Measurements from ENCODE around the gene PLIN5. TPM values are rescaled to one million over a fixed set of nuclear protein-coding genes. Genes with fewer than 3 reads are reported as not detected.

Gene PLIN5
- total and polyA plus RNA-seq, 2 of the 8 experiments (the other 6 are each of a cell fraction or from before 2014, with no cell fraction given): 2.0 to 2.5 TPM

DNA sequence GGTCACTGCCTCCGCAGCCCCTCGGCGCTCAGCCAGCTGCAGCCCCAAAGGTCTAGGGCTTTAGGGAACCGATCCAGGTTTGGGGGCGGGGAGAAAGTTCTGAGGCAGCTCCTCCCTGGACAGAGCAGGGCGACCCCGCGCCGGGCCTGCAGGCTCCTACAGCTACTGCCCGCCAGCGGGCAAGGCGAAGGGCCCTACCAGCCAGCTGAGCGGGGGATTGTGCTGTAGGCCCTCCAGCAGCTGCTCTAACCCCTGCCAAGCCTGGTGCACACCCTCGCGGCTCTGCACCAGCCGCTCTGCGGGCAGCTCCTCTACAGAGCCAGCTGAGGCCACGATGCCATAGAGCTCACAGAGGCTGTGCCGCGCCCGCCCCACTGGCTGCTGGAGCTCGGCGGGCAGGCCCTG, 30.7 kb downstream of the PLIN5 start:
- no peaks in the 10 kb centered on the region for H3K9me3 ChIP-seq (ENCODE audit: insufficient read depth in 2 of 2, low read depth in 1 of 2, low read length in 1 of 2)
- no peak overlapping the region for H3K23ac ChIP-seq (ENCODE audit: insufficient read length)
- no peak overlapping the region for H3K27ac ChIP-seq (ENCODE audit: low read depth, low read length)
- H3K79me1 ChIP-seq (ENCODE audit: low read depth, low read length): peaks cover 2% of the 10 kb centered on the region; the same call in 1 of the 2 replicates
- H3K27me3 ChIP-seq (replicated peaks in 1 of 4; ENCODE audit: control insufficient read depth in 3 of 4, extremely low read depth in 1 of 4, insufficient read depth in 3 of 4, low read length in 3 of 4): peaks cover 0 to 7% (median 7%) of the 10 kb centered on the region in 4 experiments; a peak in 3 of 7 replicates
- no peak overlapping the region for H3K4me2 ChIP-seq (ENCODE audit: insufficient read depth in 1 of 2, low read depth in 2 of 2, low read length in 2 of 2)
- CTCF ChIA-PET (ENCODE audit: partially characterized antibody): interaction anchor here (0.6 to 1.6 kb wide), 5 partner anchors 9 to 27 kb away, joined by 3 to 5 read pairs (median 3); no protein-coding TSS in a partner anchor
- no peak overlapping the region for H3K9ac ChIP-seq (replicated peaks in 1 of 4; ENCODE audit: extremely low read depth in 1 of 4, low read depth in 3 of 4, low read length in 3 of 4)
- no peak overlapping the region for H3K14ac ChIP-seq (ENCODE audit: insufficient read length)
- H2AK5ac ChIP-seq (ENCODE audit: low read depth, low read length): no peak overlapping the region
- no peak overlapping the region for H2BK15ac ChIP-seq (ENCODE audit: low read length)
- no peak overlapping the region for H4K5ac ChIP-seq (ENCODE audit: insufficient read length, low read depth, low read length)
- 94% methylated on average over 17 of the region's 23 CpGs; no CpG with 5 or more reads in 1 of the 2 experiments for WGBS, 2 experiments (ENCODE audit: extremely low coverage in 1 of 2, insufficient coverage in 1 of 2, insufficient read length in 1 of 2, insufficient replicate concordance in 2 of 2, low coverage in 1 of 2, low lambda C conversion rate in 2 of 2, missing lambda C conversion rate in 1 of 2)
- no peak for TF ChIP-seq BACH1 (IDR thresholded peaks at IDR 0.05; ENCODE audit: low read length)
- TF ChIP-seq POLR2AphosphoS5 (IDR thresholded peaks at IDR 0.05; ENCODE audit: low read depth, low read length): 0 out of 2 replicates have a peak, but pooled peaks have one; percentile 11
- TF ChIP-seq SUZ12 (IDR thresholded peaks at IDR 0.05; ENCODE audit: low read length): no peak
- TF ChIP-seq, protein P1, sequence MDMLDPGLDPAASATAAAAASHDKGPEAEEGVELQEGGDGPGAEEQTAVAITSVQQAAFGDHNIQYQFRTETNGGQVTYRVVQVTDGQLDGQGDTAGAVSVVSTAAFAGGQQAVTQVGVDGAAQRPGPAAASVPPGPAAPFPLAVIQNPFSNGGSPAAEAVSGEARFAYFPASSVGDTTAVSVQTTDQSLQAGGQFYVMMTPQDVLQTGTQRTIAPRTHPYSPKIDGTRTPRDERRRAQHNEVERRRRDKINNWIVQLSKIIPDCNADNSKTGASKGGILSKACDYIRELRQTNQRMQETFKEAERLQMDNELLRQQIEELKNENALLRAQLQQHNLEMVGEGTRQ (IDR thresholded peaks at IDR 0.05; ENCODE audit: low read length): no peak
- no peaks in the 10 kb centered on the region for H3K79me2 ChIP-seq (ENCODE audit: control insufficient read depth in 1 of 2, insufficient read depth in 2 of 2, low read length in 2 of 2)
- H4K20me1 ChIP-seq (replicated peaks in 1 of 2; ENCODE audit: control insufficient read depth in 1 of 2, insufficient read depth in 2 of 2, low read length in 2 of 2): peaks cover 14 to 30% of the 10 kb centered on the region in 2 experiments
- POLR2A ChIA-PET (ENCODE audit: partially characterized antibody): interaction anchor here (1.7 to 3.5 kb wide), 4 partner anchors 10 to 32 kb away, joined by 4 to 19 read pairs (median 14); partner anchors contain the start of genes HDGFL2 and PLIN4
- peaks cover 3 to 42% (median 9%) of the 10 kb centered on the region in 4 experiments; a peak in 5 of 8 replicates for H3K36me3 ChIP-seq (ENCODE audit: control insufficient read depth in 2 of 4, insufficient read depth in 4 of 4, low read length in 3 of 4)
- H2BK120ac ChIP-seq (replicated peaks; ENCODE audit: low read depth, low read length): no peak overlapping the region
- H2BK20ac ChIP-seq (ENCODE audit: low read length): no peak overlapping the region
- DNase-seq (ENCODE audit: low read depth in 1 of 2, low spot score in 2 of 2) (no peak), FAIRE-seq (no peak)
- no peak overlapping the region for H3K18ac ChIP-seq (ENCODE audit: extremely low read depth, low read length)
- H4K91ac ChIP-seq (replicated peaks; ENCODE audit: insufficient read length, low read length): no peak overlapping the region
- H3K23me2 ChIP-seq (ENCODE audit: low read depth, low read length): no peaks in the 10 kb centered on the region
- H3K4ac ChIP-seq (replicated peaks; ENCODE audit: insufficient read length, low read depth, low read length): no peak overlapping the region
- H2AFZ ChIP-seq (ENCODE audit: low read length): no peak overlapping the region
- H3K56ac ChIP-seq (replicated peaks; ENCODE audit: insufficient read length, low read depth, low read length): no peak overlapping the region
- no peaks in the 10 kb centered on the region for H3K4me1 ChIP-seq (replicated peaks in 1 of 4; ENCODE audit: control insufficient read depth in 3 of 4, insufficient read depth in 4 of 4, low read length in 3 of 4)
- no peak overlapping the region for H2BK12ac ChIP-seq (ENCODE audit: low read depth, low read length)
- H2BK5ac ChIP-seq (ENCODE audit: low read depth, low read length): no peak overlapping the region
- H4K8ac ChIP-seq (ENCODE audit: extremely low read depth, insufficient read depth, low read length): no peak overlapping the region
- H3K4me3 ChIP-seq (ENCODE audit: extremely low read depth in 1 of 4, insufficient read depth in 2 of 4, low read depth in 3 of 4, low read length in 4 of 4): no peak overlapping the region
